HG02623 (cell line): ENCODE results near the gene SLFN5.
"Not testable (repeated sequence)": the region's sequence is repeated elsewhere in the genome, so short reads cannot be mapped to it uniquely, and the experiment has no call there.

ENCODE experiments used
- ATAC-seq: cut with Tn5 transposase; IDR thresholded peaks from one replicate; pipeline ENCODE4 v1.9.1; 2021; ENCODE audit warnings: moderate library complexity; ENCODE audit not compliant: unreplicated experiment

SLFN5 gene

DNA sequence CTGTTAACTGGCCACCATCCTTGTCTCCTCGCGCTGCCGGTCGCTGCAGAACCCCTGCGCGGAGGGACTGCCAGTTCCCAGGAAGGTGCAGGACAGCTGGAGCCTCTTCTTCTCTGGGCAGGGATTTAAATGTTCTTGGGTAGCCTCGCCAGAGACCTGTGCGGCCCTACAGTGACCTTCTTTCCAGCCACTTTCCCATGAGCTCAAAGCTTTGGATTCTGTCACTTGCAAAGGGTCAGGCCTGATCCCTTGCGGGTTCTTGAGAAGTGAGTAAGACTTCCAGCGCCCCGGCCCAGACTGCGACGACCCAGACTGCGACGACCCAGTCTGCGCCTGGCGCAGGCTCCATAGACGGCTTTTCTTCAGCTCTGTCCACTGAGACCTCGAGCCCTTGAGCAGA is 1.4 kb upstream of the SLFN5 start:
- ATAC-seq = no peak

DNA sequence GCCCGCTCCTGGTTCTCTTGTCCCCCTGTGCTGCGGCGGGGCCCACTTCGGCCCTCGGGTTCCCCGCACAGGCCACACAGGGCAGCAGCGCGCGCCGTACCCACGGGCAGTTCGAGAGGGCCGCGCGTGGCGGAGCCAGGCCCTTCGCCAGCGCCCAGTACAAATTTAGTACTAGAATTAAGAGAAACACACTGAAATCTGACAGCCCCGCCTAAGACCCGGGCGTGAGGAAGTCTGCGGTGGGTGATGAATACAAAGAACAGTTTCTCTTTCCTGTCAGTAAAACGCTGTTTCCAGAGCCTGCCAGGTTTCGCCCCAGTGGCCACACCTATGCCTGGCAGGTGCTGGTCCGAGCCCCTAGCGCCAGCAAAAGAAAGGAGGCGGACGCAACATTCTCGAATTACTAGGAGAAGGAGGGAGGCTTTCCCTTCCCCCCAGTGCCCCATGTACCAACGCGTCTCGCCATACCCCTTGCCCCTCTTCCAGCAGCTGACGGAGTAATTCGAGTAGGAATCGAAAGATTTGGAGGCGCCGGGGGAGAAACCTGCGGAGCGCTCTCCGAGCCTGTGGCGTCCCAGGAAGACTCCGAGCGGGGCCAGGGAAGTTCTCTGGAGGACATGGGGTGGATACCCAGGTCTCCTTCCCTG is 591 bp upstream of the SLFN5 start:
- ATAC-seq = peak; percentile 40

DNA sequence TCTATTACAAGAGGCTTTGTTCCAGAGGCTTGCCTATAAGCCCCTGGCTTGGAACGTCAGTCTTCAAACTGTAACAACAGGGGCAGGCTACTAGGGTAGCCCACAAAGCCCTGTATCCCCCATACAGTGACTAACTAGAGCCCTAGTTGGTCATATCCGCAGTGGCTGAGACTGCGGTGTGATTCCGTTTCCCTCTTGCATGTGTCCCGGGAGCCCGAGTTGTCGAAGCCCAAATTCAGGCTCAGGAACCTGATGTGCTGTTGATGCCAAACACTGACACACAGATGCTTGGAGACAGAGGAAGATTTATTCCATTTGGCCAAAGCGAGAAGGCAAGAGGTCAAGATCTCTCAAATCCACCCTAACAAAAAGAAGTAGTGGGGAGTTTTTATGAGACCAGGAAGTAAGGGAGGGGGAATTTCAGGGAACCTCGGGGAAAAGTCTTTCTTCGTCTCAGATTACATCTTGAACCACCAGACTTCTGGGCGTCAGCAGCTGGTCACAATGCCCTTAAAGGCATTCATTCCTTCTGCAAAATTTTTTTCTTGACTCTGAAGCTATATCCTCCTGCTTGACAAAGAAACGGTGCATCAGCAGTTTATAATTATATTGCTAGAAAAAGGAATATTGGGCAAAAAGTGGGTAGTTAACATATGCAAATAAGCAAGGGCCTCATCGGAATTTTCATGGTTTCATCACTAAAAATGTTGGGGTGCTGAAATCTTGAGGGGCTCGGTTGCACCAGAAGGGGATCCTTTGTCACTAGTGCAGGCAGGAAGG is 879 bp downstream of the SLFN5 start:
- no peak for ATAC-seq

DNA sequence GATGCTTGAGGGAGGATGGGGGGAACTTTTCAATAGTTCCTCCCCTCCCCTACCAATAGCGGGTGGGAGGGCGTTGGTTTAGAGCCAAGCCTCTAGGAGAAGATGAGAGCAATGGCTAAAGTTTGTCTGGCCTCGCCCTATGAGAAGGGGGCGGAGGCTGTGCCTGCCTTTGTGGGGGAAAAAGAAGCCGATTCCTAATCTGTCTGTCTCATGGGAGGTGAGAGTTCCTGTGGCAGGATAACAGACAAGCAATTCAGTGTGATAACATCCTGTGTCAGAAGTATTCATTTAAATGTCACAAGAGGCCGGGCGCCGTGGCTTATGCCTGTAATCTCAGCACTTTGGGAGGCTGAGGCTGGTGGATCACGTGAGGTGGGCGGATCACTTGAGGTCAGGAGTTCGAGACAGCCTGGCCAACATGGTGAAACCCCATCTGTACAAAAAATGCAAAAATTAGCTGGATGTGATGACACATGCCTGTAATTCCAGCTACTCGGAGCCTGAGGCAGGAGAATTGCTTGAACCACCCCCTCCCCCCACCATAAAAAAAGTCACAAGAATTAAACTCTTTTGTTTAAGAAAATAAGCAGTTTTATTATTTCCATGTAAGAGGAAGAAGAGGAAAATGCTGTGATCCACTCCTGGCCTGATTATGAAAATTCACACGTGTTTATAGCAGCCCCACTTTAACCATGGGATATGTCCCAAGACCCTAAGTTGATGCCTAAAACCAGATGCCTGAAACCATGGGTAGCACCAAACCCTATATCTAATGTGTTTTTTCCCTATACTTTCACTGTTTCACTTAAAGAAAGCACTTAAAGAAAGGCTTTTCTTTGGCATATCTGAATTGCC is 1.7 kb downstream of the SLFN5 start:
- peak; percentile 49 for ATAC-seq

DNA sequence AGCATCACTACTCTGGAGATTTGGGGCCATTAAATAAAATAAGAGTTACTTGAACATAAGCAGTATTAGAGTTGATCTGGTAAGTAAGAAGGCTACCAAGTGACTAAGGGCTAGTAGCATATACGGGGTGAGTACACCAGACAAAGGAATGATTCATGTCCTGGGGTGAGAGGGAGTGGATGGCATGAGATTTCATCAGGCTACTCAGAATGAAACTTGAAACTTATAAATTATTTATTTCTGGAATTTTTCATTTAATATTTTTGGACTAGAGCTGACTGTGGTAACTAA is 2.3 kb downstream of the SLFN5 start:
- no peak for ATAC-seq

DNA sequence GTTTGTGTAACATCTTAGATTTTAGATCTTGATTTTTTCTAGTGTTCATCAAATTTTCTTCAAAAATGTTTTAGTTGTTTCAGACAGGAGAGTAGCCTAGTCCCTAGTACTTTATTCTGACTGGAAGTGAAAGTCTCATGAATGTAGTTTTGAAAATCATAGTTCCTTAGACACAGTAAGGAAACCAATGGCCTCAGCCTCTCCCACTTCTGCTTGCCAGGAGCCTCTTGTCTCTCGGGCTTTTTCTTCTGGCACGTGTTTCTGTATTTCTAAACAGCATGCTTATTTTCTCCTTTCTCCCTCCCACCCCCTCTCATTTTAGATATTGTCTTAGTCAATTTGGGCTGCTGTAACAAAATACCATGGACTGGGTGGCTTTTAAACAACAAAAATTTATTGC is 9.8 kb downstream of the SLFN5 start:
- no peak for ATAC-seq

DNA sequence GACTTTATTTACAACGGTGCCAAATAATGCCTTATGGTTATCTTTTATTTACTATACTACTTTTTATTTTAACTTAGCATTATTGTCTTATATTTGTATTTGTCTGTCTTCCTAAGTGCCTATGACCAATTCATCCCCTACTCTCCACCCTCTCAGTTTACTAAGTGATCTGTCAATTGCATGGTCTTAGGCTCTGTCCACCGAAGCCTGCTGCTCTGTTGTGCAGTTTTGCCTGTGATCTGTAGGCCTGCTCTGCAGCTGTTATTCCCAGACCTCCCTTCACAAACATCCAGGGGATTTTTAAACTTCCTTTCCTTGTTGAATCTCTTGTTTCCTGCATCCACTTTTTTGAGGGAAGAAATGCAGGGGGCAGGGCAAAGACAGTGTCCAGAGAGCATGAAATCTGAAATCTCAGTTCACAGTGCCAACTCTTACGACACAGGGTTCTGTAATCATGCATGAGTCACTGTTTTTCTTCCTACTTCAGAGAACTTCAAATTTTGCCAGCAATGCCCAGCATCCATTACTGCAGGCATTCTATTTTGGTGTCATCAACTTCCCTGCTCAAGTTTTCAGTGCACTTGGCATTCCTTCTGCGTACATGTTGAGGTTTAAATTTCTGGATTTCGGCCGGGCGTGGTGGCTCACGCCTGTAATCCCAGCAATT is 11.4 kb downstream of the SLFN5 start:
- no peak for ATAC-seq

DNA sequence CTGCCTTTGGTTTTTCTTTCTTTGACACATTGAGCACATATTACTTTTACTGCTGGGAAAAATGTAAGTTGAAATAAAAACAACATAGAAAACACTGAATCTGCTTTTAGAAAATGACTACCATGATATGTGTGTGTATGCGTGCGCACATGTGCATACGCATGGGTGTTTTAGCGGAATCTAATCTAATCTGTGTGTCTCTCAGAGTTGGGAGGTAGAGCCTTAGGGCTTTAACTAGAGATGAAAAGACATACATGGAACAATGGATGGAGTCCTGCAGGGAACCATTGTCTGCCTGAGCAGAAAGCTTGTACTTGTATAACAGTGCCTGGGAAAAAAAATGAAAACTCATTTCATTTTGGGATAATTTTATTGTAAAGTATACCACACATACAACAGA is 12.4 kb downstream of the SLFN5 start:
- ATAC-seq = no peak

DNA sequence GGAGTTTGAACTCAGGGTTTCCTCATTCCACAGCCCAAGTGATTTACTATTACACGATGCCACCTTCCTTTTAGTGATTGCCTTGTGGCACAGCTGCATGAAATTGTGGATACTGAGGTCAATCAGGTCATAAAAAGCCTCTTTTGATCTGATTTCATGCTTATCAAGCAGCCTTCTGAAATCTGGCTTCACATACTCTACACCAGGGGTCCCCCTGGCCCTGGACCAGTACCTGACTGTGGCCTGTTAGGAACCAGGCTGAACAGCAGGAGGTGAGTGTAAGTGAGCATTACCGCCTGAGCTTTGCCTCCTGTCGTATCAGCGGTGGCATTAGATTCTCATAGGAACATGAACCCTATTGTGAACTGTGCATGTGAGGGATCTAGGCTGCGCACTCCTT is 13.8 kb downstream of the SLFN5 start:
- ATAC-seq = no peak

DNA sequence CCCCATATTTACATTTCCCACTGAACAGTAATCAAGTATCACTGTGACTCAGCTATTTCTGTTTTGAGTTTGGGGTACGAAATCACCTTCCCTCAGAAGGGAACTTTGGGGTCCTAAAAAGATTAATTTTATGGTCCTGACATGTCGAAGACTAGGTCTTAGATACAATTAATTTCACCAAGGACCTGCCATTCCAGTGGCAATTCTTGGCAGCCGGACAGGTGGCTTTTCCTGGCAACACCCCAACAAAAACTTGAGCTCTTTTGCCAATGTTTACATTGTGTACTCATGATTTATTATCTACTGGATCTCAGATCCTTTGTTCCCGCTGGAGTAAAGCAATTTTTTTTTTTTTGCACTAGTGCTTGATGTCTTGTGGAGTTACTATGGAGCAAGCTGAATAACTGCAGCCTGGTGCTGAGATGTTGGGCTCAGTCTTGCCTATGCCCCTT is 14.4 kb downstream of the SLFN5 start:
- ATAC-seq = no peak

DNA sequence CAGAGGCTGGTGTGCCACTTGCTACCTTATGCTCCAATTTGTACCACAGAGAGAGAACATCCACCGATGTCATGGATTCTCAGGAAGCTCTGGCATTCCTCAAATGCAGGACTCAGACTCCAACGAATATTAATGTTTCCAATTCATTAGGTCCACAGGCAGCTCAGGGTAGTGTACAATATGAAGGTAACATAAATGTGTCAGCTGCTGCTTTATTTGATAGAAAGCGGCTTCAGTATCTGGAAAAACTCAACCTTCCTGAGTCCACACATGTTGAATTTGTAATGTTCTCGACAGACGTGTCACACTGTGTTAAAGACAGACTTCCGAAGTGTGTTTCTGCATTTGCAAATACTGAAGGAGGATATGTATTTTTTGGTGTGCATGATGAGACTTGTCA is 16.1 kb downstream of the SLFN5 start:
- no peak for ATAC-seq

DNA sequence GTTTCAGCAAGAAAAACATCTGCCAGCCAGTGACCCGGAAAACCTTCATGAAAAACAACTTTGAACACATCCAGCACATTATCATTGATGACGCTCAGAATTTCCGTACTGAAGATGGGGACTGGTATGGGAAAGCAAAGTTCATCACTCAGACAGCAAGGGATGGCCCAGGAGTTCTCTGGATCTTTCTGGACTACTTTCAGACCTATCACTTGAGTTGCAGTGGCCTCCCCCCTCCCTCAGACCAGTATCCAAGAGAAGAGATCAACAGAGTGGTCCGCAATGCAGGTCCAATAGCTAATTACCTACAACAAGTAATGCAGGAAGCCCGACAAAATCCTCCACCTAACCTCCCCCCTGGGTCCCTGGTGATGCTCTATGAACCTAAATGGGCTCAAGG is 22.2 kb downstream of the SLFN5 start:
- ATAC-seq = no peak

DNA sequence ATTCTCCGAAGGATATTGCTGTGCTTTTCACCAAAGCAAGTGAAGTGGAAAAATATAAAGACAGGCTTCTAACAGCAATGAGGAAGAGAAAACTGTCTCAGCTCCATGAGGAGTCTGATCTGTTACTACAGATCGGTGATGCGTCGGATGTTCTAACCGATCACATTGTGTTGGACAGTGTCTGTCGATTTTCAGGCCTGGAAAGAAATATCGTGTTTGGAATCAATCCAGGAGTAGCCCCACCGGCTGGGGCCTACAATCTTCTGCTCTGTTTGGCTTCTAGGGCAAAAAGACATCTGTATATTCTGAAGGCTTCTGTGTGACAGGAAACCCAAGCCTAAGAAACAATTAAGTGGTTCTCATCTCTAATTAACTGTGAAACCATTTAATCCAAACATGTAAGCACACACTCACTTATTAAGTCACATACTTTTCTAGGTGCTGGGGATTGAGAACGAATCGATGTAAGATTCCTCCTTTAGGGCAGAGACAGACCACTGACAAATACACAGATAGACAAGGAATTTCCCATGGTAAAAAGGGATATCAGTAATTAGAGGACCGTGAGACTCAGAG is 22.8 kb downstream of the SLFN5 start:
- ATAC-seq = no peak

DNA sequence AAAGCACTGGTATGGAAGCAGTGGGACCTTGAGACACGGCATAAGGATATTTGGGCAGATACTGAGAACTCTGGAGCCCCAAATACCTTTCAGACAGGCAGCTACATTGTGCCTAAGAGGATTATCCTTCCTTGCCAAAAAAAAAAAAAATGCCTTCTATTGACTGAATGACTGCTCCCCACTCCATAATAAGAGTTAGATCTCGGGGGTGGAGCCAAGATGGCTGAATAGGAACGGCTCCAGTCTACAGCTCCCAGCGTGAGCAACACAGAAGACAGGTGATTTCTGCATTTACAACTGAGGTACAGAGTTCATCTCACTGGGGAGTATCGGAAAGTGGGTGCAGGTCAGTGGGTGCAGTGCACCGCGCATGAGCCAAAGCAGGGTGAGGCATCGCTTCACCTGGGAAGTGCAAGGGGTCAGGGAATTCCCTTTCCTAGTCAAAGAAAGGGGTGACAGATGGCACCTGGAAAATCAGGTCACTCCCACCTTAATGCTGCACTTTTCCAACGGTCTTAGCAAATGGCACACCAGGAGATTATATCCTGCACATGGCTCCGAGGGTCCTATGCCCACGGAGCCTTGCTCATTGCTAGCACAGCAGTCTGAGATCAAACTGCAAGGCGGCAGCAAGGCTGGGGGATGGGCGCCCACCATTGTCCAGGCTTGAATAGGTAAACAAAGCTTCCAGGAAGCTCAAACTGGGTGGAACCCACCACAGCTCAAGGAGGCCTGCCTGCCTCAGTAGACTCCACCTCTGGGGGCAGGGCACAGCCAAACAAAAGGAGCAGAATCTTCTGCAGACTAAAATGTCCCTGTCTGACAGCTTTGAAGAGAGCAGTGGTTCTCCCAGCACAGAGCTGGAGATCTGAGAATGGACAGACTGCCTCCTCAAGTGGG is 31.5 kb downstream of the SLFN5 start:
- ATAC-seq = not testable (repeated sequence)

DNA sequence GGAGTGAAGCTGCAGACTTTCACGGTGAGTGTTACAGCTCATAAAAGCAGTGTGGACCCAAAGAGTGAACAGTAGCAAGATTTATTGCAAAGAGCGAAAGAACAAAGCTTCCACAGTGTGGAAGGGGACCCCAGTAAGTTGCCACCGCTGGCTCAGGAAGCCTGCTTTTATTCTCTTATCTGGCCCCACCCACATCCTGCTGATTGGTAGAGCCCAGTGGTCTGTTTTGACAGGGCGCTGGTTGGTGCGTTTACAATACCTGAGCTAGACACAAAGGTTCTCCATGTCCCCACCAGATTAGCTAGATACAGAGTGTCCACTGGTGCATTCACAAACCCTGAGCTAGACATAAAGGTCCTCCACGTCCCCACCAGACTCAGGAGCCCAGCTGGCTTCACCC is 35.6 kb downstream of the SLFN5 start:
- ATAC-seq = not testable (repeated sequence)

DNA sequence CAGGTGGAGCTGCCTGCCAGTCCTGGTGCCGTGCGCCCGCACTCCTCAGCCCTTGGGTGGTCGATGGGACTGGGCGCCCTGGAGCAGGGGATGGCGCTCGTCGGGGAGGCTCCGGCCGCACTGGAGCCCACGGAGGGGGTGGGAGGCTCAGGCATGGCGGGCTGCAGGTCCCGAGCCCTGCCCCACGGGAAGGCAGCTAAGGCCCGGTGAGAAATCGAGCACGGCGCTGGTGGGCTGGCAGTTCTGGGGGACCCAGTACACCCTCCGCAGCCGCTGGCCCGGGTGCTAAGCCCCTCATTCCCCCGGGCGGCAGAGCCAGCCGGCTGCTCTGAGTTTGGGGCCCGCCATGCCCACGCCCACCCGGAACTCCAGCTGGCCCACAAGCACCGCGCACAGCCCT is 36.0 kb downstream of the SLFN5 start:
- ATAC-seq = not testable (repeated sequence)

DNA sequence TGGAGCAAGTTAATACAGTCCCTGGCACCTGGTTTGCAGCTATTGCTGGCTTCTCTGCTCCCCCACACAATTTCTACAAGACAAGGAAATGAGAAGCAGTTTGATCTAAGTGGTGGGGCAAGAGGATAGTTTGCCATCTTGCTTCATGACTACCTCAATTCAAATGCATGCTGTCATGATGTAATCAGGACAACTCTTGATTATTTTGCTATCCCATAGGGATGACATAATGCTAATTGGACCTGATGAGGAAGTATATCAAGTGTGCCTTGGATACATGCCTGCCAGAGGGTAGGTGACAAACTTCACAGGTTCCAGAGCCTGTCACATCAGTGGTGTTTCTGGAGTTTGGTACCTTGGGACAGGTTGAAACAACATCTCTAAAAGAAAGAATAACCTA is 40.9 kb downstream of the SLFN5 start:
- ATAC-seq = no peak

DNA sequence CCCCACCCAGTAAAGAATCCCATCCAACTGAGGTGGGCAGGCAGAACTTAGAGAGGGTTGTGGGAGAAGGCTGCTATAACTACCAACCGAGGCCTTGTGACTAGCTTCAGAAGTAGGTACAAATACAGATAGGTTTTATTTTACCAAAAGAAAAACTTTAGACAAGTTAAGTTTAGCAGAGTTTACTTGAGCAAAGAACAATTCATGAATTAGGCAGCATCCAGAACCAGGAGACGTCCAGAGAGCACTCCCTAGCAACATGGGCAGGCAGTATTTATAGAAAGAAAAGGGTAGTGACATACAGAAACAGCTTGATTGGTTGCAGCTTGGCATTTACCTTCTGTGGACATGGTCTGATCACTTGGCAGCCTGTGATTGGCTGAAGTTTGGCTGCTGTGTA is 42.1 kb downstream of the SLFN5 start:
- no peak for ATAC-seq

DNA sequence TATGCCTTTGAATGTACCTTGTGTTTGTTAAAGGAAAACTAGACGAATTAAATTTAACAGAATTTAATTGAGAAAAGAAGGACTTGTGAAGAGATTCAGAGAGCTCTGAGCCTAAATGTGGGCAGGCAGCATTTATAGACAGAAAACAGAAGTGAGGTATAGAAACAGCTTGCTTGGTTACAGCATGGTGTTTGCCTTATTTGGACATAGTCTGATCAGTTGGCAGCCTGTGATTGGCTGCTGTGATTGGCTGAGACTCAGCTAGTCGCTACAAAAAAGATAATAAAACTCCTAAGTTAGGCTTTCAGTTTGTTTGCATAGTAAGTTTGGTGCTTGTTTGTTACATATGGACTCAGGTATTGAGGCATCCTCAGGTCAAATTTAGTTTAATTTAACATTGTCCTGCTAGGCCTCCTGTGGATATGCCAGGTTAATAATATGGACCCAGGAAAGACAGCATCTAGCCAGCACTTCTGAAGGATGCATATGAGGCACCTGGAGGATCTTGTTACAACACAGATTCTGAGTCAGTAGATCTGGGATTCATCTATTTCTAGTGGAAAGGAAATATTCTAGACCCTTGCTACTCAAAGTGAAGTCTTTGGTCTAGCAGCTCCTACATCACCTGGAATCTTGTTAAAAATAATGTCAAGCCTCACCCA is 43.4 kb downstream of the SLFN5 start:
- ATAC-seq = no peak
